ENCODE data around the gene IFI30. TPM values are rescaled to one million over a fixed set of nuclear protein-coding genes. Genes with fewer than 3 reads are reported as not detected.

The IFI30 gene
- total RNA-seq, 1 donor from 2014 or later: 52.7 TPM

DNA sequence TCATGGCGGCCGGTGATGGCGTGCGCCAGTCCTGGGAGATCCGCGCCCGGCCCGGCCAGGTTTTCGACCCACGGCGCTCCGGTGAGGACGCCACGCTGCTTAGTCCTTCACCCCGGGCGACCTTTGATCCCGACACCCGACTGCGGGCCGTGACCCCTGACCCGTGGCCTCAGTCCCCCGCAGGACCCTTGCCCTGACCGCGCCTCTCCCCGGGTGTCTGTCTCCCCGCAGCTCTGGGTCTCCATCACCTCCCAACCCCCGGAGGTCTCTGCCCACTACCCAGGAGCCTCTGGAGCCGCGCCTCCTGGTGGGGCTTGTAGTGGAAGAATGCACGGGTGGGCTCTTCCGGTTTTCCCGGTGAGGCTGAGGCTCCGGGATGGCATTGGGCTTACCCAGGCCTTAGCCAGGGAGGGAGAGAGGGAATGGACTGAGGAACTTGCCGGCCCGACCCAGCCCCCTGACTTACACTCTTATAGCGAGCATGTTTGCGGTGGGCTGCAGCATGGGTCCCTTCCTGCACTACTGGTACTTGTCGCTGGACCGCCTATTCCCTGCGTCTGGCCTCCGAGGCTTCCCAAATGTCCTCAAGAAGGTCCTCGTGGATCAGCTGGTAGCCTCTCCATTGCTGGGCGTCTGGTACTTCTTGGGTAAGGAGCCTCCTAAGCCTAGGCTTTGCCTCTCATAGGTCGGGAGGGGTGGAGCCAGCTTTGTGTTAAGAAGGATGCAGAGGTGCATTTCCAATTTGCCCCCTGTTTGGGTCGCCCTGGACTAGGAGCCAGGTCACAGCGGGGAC lies 20.0 kb downstream of the IFI30 start:
- H3K4me3 Mint-ChIP-seq: peak overlapping the region; percentile 81
- no peaks in the 10 kb centered on the region for H3K27me3 Mint-ChIP-seq
- peak overlapping the region; percentile 86 for H3K27ac Mint-ChIP-seq
- intact Hi-C loops (cut with micrococcal nuclease): loop anchor here (1.0 to 2.0 kb wide), 3 partner anchors 41 to 329 kb away; partner anchors contain the start of genes ELL, LSM4 and PIK3R2
- peaks cover 11% of the 10 kb centered on the region for H3K36me3 Mint-ChIP-seq (ENCODE audit: low read depth)
- H3K9me3 Mint-ChIP-seq: no peaks in the 10 kb centered on the region
- H3K4me1 Mint-ChIP-seq: peaks cover 23% of the 10 kb centered on the region
- peak; percentile 67 for DNase-seq

DNA sequence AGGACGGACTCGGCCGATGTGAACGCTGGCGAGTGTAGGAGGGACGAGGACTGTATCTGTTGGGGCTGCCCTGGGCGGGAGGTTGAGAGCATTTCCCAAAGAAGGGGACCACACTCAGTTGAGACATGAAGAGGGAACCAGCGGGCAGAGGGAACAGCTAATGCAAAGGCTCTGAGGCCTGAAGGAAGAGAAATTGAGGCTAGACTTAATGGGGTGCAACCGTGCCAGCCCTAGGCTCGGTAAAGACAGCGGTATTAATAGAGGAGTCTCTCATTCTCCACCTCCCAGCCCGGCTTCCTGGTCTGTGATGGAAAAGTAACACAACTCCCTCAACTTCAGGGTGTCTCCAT lies 20.5 kb downstream of the IFI30 start:
- Mint-ChIP-seq H3K4me3 (peak overlapping the region; percentile 81), H3K27me3 (no peaks in the 10 kb centered on the region), H3K36me3 (ENCODE audit: low read depth) (peaks cover 11% of the 10 kb centered on the region), H3K9me3 (no peaks in the 10 kb centered on the region), H3K27ac (peak overlapping the region; percentile 86), H3K4me1 (peaks cover 23% of the 10 kb centered on the region)
- intact Hi-C loops (cut with micrococcal nuclease): no loop called here
- peak; percentile 64 for DNase-seq

DNA sequence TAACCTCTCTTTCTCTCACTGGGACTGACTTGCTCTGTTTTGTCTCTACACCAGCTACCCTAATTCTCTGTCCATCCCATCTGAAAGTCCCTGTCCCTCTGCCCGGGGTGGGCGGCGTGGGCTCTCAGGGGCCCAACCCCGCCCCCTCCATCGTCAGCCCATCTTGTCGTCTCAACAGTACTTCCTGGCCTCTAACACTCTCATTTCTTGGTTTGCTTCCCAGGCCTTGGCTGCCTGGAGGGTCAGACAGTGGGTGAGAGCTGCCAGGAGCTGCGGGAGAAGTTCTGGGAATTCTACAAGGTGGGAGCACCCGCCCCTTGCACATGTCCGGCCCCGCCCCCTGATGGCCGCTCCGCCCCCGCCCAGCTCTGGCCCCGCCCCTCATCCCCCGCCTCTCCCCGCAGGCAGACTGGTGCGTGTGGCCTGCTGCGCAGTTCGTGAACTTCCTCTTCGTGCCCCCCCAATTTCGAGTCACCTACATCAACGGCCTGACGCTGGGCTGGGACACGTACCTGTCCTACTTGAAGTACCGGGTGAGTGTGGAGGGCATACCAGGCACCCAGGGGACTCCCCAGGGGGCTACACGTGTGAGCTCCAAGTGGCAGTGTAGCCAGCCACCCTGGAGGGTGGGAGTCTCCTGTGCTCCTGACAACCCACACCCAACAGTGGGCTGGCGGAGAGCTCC lies 21.1 kb downstream of the IFI30 start:
- intact Hi-C loops (cut with micrococcal nuclease): no loop called here
- H3K27ac Mint-ChIP-seq: peak overlapping the region; percentile 86

DNA sequence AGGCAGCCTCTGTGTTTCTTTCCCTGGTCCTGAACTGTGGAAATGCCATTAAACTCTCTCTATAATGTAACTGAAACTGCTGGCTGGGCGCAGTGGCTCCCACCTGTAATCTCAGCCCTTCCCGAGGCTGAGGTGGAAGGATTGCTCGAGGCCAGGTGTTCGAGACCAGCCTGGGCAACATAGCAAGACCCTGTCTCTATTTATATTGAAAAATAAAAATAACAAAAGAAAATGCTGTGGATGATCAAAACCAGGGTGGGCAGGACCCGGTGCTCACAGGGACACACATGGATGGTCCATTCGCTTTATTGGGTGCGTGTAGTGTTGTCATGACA lies 22.9 kb downstream of the IFI30 start:
- intact Hi-C loops (cut with micrococcal nuclease): no loop called here
- H3K27me3 Mint-ChIP-seq: no peaks in the 10 kb centered on the region

More for the DNA sequence above, 21.1 kb downstream of the IFI30 start:
- peak; percentile 76 for DNase-seq
- Mint-ChIP-seq H3K4me3 (peak overlapping the region; percentile 81), H3K36me3 (ENCODE audit: low read depth) (peaks cover 11% of the 10 kb centered on the region), H3K4me1 (peaks cover 23% of the 10 kb centered on the region), H3K27me3 (no peaks in the 10 kb centered on the region), H3K9me3 (no peaks in the 10 kb centered on the region)

DNA sequence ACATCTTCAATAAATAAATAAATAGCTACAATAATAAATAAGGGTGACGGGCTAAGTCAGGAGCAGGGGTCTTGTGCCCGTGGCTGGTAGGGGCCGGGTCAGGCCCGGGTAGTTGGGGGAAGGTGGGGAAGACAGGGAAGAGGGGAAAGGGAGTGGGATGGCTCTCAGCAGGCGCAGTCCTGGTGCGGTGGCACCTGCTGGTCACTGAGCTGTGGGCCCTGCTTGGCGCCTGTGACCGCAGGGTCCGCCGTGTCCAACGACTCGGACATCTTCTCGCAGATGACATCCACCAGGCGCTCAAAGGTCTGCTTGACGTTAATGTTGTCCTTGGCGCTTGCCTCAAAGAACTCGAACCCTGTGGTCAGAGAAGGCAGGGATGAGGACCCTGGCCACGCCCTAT lies 23.7 kb downstream of the IFI30 start:
- no peak for DNase-seq
- Mint-ChIP-seq H3K36me3 (ENCODE audit: low read depth) (peaks cover 20% of the 10 kb centered on the region), H3K27me3 (no peaks in the 10 kb centered on the region), H3K4me3 (no peak overlapping the region), H3K9me3 (no peaks in the 10 kb centered on the region), H3K27ac (no peak overlapping the region), H3K4me1 (peaks cover 25% of the 10 kb centered on the region)
- intact Hi-C loops (cut with micrococcal nuclease): no loop called here

More for the DNA sequence above, 22.9 kb downstream of the IFI30 start:
- Mint-ChIP-seq H3K4me3 (no peak overlapping the region), H3K27ac (no peak overlapping the region), H3K9me3 (no peaks in the 10 kb centered on the region), H3K4me1 (peaks cover 25% of the 10 kb centered on the region), H3K36me3 (ENCODE audit: low read depth) (peaks cover 14% of the 10 kb centered on the region)
- no peak for DNase-seq

DNA sequence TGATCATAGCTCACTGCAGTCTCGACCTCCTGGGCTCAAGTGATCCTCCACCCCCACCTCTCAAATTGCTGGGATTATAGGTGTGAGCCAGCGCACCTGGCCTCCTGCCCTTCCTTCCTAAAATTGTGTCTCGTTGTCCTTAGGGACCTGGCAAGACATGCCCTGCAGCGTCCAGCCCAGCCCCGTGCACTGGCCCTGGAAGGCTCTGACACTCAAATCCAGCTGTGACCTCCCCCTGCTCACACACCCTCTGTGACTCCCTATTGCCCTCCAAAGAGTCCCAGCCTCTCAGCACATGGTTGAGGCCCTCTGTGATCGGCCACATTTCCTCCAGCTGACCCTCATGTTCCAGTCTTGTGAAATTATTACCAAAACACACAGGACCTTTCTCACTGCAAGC lies 24.3 kb downstream of the IFI30 start:
- H3K27me3 Mint-ChIP-seq: no peaks in the 10 kb centered on the region
- peaks cover 20% of the 10 kb centered on the region for H3K36me3 Mint-ChIP-seq (ENCODE audit: low read depth)
- H3K9me3 Mint-ChIP-seq: no peaks in the 10 kb centered on the region
- intact Hi-C loops (cut with micrococcal nuclease): no loop called here
- H3K4me3 Mint-ChIP-seq: no peak overlapping the region
- DNase-seq: no peak
- peaks cover 25% of the 10 kb centered on the region for H3K4me1 Mint-ChIP-seq
- H3K27ac Mint-ChIP-seq: no peak overlapping the region

DNA sequence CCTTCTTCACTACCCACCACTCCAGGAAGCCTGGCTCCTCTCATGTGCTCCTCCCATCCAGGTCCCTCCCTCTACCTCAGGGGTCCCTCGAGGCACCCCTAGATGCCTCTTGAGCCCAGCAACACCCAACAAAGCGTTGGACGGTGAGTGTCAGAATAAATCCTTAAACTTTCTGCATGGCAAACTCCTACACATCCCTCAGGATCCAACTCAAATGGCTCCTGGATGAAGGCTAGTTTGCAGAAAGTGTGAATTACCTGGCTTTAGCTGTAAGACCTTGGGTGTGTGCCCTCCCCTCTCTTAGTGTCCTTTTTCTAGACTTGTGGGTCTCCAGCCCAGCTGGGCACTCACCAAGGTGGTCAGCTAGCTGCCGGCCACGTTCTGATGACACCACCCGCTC lies 24.8 kb downstream of the IFI30 start:
- H3K36me3 Mint-ChIP-seq (ENCODE audit: low read depth): peaks cover 18% of the 10 kb centered on the region
- no peaks in the 10 kb centered on the region for H3K9me3 Mint-ChIP-seq
- peaks cover 29% of the 10 kb centered on the region for H3K4me1 Mint-ChIP-seq
- no peak overlapping the region for H3K27ac Mint-ChIP-seq
- no peak overlapping the region for H3K4me3 Mint-ChIP-seq
- no peak for DNase-seq
- intact Hi-C loops (cut with micrococcal nuclease): no loop called here
- H3K27me3 Mint-ChIP-seq: no peaks in the 10 kb centered on the region

DNA sequence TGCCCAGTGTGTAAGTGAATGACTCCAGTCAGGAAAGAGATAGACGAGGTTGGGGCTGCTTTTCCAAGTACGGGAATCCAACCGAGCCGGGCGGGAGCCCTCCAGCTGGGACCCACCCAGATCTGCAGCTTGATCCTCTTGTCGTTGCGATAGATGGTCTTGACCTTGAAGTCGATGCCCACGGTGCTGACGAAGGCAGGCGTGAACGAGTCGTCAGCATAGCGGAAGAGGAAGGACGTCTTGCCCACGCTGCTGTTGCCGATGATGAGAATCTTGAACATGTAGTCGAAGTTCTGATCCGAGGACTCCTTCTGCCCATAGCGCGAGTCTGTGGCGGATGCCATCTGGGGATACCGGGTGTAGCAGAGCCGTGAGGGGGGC lies 28.8 kb downstream of the IFI30 start:
- intact Hi-C loops (cut with micrococcal nuclease): loop anchor here (5.0 kb wide), 1 partner anchor 215 kb away; the partner anchor contains the start of gene SSBP4
- Mint-ChIP-seq H3K27me3 (peaks cover 2% of the 10 kb centered on the region), H3K9me3 (no peaks in the 10 kb centered on the region), H3K27ac (no peak overlapping the region), H3K36me3 (ENCODE audit: low read depth) (peaks cover 18% of the 10 kb centered on the region), H3K4me1 (peaks cover 23% of the 10 kb centered on the region), H3K4me3 (peak overlapping the region; percentile 97)
- no peak for DNase-seq

DNA sequence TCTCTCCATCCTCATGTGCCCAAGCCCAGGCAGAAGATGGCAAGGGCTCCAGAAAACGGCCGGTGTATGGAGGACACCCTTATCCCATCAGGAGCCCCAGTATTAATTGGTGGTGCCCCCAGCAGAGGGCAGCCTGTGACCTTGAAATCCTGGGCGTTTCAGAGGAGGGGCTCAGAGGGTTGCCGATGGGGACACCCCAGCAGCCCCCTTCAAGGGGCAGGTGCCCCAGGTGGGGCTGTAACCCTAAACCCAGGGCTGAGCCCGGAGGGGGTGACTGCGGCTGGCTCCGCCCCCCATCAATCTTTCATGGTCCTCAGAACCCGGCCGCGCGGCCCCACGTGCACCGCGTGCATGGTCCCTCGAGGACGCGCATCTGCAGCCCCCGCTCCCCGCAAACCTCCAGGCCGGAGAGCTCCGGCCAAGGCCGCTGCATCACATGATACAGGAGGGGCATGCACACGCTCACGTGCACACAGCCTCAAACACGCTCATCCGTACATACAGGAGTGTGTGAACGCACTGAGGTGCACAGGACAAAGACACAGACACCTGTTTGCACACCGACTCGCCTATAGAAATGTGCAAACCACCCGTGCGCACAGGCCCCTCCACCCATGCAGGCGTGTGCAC lies 29.3 kb downstream of the IFI30 start:
- Mint-ChIP-seq H3K9me3 (no peaks in the 10 kb centered on the region), H3K4me3 (peak overlapping the region; percentile 97), H3K27me3 (peaks cover 2% of the 10 kb centered on the region), H3K36me3 (ENCODE audit: low read depth) (peaks cover 17% of the 10 kb centered on the region), H3K27ac (peak overlapping the region; percentile 87), H3K4me1 (peaks cover 23% of the 10 kb centered on the region)
- peak; percentile 78 for DNase-seq
- intact Hi-C loops (cut with micrococcal nuclease): loop anchor here (1.0 to 5.0 kb wide), 2 partner anchors 137 to 214 kb away; partner anchors contain the start of genes PGPEP1 and SSBP4

DNA sequence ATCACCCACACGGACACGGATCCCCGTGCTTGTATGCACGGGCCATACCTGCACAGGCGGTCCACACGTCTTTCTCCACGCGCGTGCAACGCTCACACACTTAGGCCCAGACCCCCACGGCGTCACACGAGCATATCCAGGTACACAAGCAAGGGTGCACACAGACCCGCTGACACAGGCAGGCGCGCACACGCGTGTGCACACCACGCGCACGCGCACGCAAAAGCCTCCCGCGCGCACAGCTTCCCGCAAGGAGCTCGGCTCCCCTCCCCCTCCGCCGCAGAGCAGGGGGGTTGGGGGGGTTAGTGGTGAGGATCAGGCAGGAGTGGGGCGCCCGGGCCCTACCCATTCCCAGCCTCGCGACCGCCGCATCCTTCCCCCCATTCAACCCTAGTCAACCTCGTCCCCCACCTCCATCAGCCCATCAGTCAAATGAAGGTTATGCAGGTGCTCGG lies 29.8 kb downstream of the IFI30 start:
- H3K4me3 Mint-ChIP-seq: peak overlapping the region; percentile 97
- peaks cover 12% of the 10 kb centered on the region for H3K36me3 Mint-ChIP-seq (ENCODE audit: low read depth)
- no peaks in the 10 kb centered on the region for H3K9me3 Mint-ChIP-seq
- intact Hi-C loops (cut with micrococcal nuclease): loop anchor here (1.0 to 5.0 kb wide), 2 partner anchors 137 to 214 kb away; partner anchors contain the start of genes PGPEP1 and SSBP4
- peak; percentile 88 for DNase-seq
- peaks cover 21% of the 10 kb centered on the region for H3K4me1 Mint-ChIP-seq
- H3K27ac Mint-ChIP-seq: peak overlapping the region; percentile 87
- H3K27me3 Mint-ChIP-seq: peaks cover 3% of the 10 kb centered on the region

DNA sequence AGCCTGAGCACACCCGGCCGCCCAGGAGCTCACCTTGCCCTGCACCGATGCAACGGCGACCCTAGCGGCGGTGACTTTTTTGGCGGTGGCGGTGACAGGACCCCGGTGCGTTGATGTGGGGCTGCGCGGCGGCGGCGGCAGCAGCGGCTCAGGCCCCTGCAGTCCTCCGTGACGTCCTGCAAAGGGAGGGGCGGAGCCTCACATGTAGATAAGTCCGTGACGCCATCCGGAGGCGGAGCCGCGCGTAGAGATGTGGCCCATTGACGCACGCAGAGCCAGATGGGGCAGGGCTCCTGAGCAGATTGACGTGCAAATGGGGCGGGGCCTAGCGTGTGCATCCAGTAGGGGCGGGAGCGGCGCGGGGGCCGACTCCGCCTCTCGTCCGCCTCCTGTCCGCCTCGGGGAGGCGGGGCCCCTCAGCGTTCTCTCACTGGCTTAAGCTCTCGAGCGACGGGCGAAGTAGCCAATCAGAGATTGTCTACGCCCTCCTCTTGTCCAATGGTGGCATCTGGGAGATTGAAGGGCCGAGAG lies 30.3 kb downstream of the IFI30 start, which contains the start of gene RAB3A:
Gene RAB3A (minus strand): TSS at position 180 of the 531 bp plus-strand sequence. CDS start 1,302 bp downstream, outside the sequence.
- H3K27me3 Mint-ChIP-seq: peaks cover 3% of the 10 kb centered on the region
- peaks cover 10% of the 10 kb centered on the region for H3K36me3 Mint-ChIP-seq (ENCODE audit: low read depth)
- DNase-seq: peak; percentile 100
- no peaks in the 10 kb centered on the region for H3K9me3 Mint-ChIP-seq
- peaks cover 21% of the 10 kb centered on the region for H3K4me1 Mint-ChIP-seq
- intact Hi-C loops (cut with micrococcal nuclease): loop anchor here (1.0 to 5.0 kb wide), 6 partner anchors 12 to 213 kb away; partner anchors contain the start of genes LSM4, PGPEP1 and SSBP4
- H3K27ac Mint-ChIP-seq: peak within 1 kb of the TSS; percentile 95
- H3K4me3 Mint-ChIP-seq: peak within 1 kb of the TSS; percentile 97

DNA sequence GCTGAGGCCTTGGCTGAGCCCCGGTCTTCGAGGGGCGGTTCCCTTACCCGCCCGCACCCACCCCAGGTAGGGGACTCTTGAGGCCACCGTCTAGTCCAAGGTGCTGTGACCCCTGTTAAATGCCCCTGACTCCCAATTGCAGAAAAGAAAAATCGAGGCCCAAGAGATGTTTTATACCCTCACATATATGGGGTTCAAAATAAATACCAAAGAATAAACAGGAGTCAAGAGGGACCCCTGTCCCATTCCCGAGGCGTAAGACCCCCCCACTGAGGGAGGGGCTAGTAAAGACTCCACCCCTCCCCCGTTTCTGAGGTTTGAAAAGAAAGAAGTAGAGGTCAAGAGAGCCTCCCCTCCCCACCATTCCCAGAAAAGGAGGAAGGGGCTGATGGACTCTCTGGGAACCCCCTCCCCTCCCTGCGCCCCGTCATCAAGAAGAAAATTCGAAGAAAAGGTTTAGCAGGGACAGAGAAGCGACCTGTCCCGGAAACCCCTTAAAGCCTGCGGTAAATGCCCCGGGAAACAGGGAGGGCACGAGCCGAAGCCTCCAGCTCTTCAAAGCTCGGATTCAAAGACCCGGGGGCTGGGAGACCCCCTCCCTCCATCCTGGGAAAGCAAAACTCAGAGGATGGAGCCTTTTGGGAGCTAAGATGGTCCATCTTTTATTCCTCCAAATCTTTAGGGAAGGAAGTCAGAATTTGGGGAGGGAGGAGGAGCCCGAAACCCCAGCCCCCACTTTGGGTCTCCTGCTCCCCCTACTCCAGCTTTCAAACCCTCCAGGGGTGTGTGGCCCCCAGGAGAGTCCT lies 31.0 kb downstream of the IFI30 start:
- Mint-ChIP-seq H3K27ac (peak overlapping the region; percentile 95), H3K4me3 (peak overlapping the region; percentile 84), H3K4me1 (peaks cover 21% of the 10 kb centered on the region), H3K27me3 (peaks cover 3% of the 10 kb centered on the region), H3K36me3 (ENCODE audit: low read depth) (peaks cover 10% of the 10 kb centered on the region), H3K9me3 (no peaks in the 10 kb centered on the region)
- peak; percentile 88 for DNase-seq
- intact Hi-C loops (cut with micrococcal nuclease): loop anchor here (1.0 to 5.0 kb wide), 5 partner anchors 12 to 213 kb away; partner anchors contain the start of genes LSM4 and SSBP4
